Muscle of arm (tissue), 12 donors: ENCODE data around the gene TRMT112. TPM values are rescaled to one million over a fixed set of nuclear protein-coding genes. Genes with fewer than 3 reads are reported as not detected.

Experiments used
- DNase-seq: peaks from one replicate; pipeline ENCODE4 v3.0.0-alpha.2; 2013
- polyA plus RNA-seq, 12 donors: library from polyadenylated mRNA; unstranded; fragments of 120-200 nt; gene quantifications; one replicate each; pipeline ENCODE4 v1.2.1, GENCODE V29; 2013; ENCODE audit not compliant: insufficient read length in 12 of 12

TRMT112 gene
- polyA plus RNA-seq, 12 donors: 142 to 254 (median 166) TPM; not detected in 1

DNA sequence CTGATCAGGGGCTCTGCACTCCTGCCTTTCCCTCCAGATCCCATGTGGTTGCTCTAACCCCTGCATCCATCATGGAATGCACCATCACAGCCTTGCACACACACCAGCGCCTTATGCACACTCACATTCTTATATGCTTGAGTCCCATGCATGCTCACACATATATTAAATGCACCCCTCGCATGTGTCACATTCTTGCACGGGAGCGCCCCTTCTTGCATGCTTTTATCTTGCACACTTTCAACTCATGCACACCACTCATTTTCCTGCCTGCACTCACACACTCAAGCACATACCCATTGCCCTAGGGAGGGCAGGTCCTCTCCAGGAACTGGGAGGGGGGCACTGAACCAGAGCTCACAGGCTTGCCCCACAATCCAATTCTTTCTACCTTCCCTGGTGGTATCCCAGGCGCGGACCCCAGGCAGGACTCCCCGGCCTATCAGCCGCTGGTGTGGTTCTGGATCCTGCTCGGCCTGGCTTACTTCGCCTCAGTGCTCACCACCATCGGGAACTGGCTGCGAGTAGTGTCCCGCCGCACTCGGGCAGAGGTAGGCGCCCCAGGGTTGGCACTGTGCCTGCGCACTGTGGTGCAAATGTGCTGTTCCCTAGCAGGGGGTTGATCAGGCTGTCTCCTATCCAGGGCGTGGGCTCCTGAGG is 19.5 kb downstream of the TRMT112 start:
- no peak for DNase-seq

DNA sequence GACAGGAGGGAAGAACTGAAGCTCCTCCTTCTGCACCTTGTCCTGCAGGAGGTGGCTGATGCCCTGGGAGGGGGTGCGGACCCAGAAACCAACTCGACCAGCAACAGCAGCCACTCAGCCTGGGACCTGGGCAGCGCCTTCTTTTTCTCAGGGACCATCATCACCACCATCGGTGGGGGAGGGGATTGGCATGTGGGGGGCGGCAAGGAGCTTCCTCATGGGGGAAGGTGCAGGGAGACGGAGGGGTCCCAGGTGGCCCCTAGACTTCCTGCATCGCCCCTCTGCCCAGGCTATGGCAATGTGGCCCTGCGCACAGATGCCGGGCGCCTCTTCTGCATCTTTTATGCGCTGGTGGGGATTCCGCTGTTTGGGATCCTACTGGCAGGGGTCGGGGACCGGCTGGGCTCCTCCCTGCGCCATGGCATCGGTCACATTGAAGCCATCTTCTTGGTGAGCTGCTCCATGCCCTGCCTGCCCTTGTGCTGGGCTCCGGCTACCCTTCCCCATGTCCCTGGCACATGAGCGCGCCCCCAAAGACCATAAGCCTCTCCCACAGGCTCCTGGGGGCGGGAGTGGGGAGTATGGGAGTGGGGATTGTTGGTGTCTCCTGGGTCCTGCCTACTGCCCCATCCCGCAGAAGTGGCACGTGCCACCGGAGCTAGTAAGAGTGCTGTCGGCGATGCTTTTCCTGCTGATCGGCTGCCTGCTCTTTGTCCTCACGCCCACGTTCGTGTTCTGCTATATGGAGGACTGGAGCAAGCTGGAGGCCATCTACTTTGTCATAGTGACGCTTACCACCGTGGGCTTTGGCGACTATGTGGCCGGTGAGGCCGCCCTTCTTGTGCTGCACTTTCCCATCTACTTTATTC is 20.3 kb downstream of the TRMT112 start:
- DNase-seq: no peak

GRCh38 chr11:64296236-64296635 is 21.1 kb downstream of the TRMT112 start:
- no peak for DNase-seq

DNA sequence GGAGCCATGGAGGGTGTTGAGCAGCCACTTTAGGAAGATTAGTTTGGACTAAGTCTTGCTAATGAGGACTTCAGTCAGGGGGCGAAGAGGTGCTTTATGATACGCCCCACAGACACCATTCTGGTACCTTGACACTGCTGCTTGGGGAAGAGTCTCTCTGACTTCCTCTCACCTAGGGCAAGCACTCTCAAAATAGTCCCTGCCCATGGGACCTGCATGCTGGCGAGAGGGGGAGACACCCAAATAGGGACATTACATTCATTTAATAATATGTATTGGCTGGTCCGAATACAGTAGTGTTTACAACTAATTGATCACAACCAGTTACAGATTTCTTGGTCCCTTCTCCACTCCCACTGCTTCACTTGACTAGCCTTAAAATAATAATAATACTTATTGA is 21.6 kb downstream of the TRMT112 start:
- DNase-seq: no peak

GRCh38 chr11:64294774-64295173 is 22.6 kb downstream of the TRMT112 start:
- DNase-seq: no peak

GRCh38 chr11:64292460-64293254 is 24.7 kb downstream of the TRMT112 start:
- DNase-seq: no peak

GRCh38 chr11:64291752-64292459 is 25.5 kb downstream of the TRMT112 start:
- no peak for DNase-seq

DNA sequence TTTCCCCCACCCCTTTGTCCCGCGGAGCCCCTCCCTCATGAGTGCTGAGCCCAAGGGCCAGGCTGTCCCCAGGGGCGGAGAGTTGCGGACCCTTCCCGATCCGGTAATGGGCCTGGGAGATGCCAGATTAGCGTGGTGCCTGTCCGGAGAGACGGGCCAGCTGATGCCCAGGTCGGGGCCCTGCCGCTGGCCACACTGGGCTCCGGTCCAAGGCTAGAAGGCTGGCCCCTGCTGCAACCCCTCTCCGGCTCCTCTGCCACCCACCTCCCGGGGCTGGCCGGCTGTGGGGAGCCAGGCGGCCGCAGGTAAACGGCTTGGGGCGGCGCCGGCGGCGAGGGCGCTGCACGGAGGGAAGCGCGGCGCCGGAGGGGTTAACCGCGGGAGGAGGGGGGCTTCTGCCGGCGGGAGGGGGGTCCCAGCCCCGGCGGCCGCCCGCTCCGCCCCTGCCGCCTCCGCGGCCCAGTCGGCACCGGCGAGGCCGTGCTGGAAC is 26.1 kb downstream of the TRMT112 start, which contains the start of gene KCNK4:
KCNK4 (plus strand) TSS at position 41 of the 490 bp plus-strand sequence. CDS start 1,717 bp downstream, outside the sequence.
- DNase-seq: no peak

DNA sequence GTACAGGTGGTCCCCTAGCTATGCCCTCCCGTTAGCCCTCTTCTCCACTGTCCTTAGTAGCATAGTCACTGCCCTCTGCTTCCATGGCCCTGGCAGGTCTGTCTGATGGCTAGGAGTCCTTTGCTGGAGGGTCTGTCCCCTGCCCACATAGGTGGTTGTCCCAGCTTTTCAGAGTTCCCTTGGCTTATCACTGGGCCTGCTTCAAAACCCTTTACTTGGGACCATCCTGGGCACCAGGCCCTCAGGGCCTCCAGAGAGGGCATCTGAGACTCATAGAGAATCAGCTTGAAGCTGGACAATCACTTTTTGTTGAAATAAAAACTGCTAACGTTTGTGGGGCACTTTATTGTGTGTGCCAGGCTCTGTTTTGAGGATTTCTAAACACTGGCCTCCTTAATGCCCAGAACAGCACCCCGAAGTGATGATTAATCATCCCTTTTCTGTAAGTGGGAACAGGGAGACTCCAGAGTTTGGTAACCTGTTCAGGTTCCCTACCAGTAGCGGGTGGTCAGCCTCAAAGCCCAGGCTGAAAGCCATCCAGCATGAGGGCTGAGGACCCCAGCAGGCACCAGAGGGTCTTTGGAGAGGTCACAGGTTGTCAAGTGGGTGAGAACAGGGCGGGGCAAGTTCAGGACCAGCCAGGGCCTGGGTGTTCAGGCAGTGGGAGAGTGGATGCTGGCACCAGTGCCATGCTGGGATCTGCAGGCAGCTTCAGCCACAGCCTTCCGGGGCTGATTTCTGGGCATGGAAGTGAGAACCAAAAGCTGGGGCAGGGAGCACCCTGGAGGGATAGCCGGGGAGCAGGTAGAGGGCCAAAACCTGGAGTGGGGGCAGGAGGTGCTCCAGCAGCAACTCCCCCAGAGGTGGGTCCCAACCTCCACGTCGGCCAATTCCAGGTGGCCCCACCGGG is 26.8 kb downstream of the TRMT112 start:
- DNase-seq: no peak

DNA sequence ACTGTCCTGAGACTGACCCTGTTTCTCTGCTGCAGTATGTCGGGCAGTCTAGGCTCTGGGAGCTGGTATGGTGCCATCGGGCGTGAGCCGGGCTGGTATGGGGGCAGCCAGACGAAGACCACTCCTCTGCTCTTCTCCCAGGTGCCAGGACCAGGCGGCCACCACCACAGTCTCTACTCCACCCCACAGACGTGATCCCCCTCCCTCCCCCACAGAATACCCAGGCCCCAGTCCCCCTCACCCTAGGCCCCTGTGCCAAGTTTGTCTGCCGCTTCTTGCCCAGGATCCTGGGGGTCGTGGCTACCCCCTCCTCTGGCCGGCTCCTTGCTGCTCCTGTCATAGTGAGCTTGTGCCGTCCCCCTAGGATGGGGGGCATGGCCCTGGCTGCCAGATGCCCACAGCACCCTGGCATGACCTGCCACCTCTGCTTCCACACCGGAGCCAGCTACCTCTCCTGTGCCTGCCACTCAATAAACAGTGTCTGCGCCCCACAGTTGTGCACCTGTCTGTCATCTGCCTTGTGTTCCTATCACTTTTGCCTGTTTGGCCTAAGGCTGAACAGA is 28.3 kb downstream of the TRMT112 start:
- no peak for DNase-seq

GRCh38 chr11:64288353-64288750 is 29.0 kb downstream of the TRMT112 start:
- DNase-seq: no peak

DNA sequence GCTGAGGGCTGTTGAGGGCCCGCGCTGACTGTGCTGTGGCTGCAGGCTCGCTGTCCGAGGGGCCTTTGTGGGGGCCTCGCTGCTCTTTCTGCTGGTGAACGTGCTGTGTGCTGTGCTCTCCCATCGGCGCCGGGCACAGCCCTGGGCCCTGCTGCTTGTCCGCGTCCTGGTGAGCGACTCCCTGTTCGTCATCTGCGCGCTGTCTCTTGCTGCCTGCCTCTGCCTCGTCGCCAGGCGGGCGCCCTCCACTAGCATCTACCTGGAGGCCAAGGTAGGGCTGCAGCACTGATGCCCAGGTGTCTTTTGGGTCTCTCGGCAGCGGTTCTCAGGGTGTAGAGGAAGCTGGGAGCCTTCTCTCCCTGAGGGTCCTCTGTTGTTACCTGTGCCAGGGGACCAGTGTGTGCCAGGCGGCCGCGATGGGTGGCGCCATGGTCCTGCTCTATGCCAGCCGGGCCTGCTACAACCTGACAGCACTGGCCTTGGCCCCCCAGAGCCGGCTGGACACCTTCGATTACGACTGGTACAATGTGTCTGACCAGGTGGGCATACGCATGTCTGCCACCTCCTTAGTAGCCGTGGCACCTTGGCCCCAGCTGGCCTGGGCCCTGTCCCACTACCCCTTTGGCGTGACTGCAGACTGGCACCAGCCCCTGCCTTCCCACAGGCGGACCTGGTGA is 29.5 kb downstream of the TRMT112 start:
- no peak for DNase-seq

- no peak for DNase-seq
Measured at GRCh38 chr11:64286801-64287159, 30.6 kb downstream of the TRMT112 start.

- no peak for DNase-seq
Measured at GRCh38 chr11:64285885-64286800, 31.2 kb downstream of the TRMT112 start.

DNA sequence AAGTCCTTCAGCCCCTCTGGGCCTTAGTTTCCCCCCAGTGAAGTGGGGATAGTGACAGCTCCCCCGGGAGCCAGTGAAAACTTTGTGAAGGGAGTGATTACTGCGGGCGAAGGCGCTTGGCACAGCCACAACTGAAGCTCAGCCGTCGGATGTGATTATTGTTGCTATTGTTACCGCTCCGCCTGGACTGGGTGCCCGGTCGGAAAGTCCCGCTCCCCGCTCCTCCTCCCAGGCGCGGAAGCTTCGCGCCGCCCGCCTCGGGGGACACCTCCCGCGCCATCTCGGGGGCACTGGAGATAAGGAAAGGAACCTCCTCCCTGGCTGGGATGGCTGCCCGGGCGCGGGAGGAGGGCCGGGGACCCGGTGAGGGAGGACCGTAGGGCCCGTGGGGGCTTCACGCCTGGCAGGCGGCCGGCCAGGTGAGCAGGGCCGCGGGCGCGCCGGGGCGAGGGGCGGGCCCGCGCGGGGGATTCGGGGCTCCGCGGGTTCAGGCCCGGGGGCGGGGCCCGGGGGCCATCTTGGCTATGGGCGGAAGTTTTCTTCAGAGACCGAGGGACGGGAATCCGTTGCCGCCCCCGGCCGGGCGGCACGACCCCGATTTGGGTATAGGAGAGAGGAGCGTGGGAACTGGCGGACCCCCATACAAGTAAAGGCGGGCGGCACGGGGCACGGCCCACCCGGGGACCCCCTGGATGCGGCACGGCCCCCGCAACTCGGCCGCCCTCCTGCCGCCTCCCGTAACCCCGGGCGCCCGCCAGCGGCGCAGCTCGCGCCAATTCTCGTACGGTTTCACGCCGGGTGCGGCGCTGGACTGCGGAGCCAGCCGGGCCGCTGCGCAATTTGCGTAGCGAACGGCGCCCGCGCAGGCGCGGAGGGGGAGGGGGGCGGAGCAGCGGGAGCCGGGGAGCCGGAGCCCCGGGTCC is 32.1 kb downstream of the TRMT112 start, which contains the start of gene GPR137:
GPR137 (plus strand) TSS at position 887 of the 923 bp plus-strand sequence. CDS start 677 bp downstream, outside the sequence.
- peak; percentile 92 for DNase-seq

DNA sequence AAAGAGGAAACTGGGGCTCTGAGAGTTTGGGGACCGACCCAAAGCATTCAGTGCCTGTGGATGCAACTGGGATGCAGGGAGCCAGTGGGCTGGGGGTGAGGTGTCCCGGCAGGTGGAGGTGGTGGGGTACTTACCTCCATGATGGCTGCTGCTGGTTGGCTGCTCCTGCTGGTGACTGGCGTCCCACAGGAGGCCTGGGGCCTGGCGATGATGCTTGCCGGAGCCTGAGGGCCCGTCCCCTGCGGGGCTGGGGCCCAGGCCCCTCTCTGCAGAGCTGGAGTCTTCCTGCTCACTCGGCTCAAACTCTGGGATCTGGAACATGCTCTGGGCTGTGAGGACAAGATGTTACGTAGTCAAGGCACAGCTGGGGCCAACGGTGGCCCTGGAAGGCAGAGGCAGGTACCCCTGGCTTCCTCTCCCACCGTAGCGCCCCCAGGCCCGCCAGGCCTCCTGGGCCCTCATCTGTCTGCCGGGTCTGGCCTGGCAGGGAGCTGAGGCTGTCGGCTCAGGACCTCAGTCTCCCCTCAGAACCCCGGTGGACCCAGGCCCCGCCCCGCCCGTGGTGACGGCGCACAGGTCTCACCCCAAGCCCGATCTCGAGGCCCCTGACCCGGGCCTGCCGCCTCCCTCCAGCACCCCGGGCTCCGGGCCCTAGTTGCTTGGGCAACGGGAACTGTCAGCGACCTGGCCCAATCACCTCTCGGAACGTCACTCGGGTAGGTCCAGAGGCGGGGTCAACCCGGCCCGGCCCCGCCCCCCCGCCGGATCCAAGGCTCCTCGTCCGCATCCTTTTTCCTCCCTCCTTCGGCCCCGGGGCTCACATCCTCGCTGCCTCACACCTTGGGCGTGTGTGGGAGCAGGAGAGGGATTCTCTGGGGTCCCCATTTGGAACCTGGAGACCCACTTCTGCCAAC is 33.1 kb downstream of the TRMT112 start, which contains the start of gene BAD:
BAD (minus strand) TSS at position 618 of the 914 bp plus-strand sequence; CDS start at position 321, 297 bp downstream.
- peak; percentile 94 for DNase-seq
